PC-9 (cell line): ENCODE data around the gene DUSP2. TPM values are rescaled to one million over a fixed set of nuclear protein-coding genes. Genes with fewer than 3 reads are reported as not detected.

Source experiments
- BruUV-seq: library from RNA; stranded (reverse); fragments of 400-500 nt; replicated peaks from 2 replicates; lab custom pipeline; 2021; lab: Mats Ljungman, UMichigan
- CTCF ChIA-PET: fragments of 300-600 bp; sonication (Branson Sonifier 250); formaldehyde crosslinking; loops from one replicate; lab custom pipeline; 2022; ENCODE audit warnings: antibody characterized with exemption; lab: Charles Lee
- POLR2A ChIA-PET: fragments of 300-600 bp; sonication (Branson Sonifier 250); formaldehyde crosslinking; loops from one replicate; lab custom pipeline; 2022; ENCODE audit warnings: antibody characterized with exemption; ENCODE audit not compliant: unreplicated experiment; lab: Charles Lee
- DNase-seq, 2 experiments: peaks; one replicate each; pipeline versions ENCODE4 v3.0.0 to v3.0.0-alpha.2; 2015 to 2022; ENCODE audit warnings: mixed read lengths in 1 of 2
- H2AFZ ChIP-seq: fragments of 200-600 bp; sonication (generic); 2 replicates; pipeline ENCODE4 v1.8.1; 2017; ENCODE audit warnings: antibody characterized with exemption
- H3F3A ChIP-seq: fragments of 200-600 bp; sonication (generic); 2 replicates; pipeline ENCODE4 v1.8.1; 2017; ENCODE audit warnings: antibody characterized with exemption, mild to moderate bottlenecking, low read depth; ENCODE audit not compliant: insufficient read depth
- H3K27ac ChIP-seq: fragments of 200-600 bp; sonication (generic); 2 replicates; pipeline ENCODE4 v1.6.1; 2016; ENCODE audit warnings: mixed run types
- H3K27me3 ChIP-seq: fragments of 200-600 bp; sonication (generic); 2 replicates; pipeline ENCODE4 v1.6.1; 2016; ENCODE audit warnings: low read depth, mixed run types; ENCODE audit not compliant: insufficient read depth
- H3K36me3 ChIP-seq: fragments of 200-600 bp; sonication (generic); 2 replicates; pipeline ENCODE4 v1.6.1; 2016; ENCODE audit warnings: low read depth, mixed run types
- H3K4me1 ChIP-seq: fragments of 200-600 bp; sonication (generic); replicated peaks from 2 replicates; pipeline ENCODE4 v1.6.1; 2016; ENCODE audit warnings: mixed run types; ENCODE audit not compliant: insufficient read depth
- H3K4me2 ChIP-seq: fragments of 200-600 bp; sonication (generic); 2 replicates; pipeline ENCODE4 v1.6.1; 2017; ENCODE audit warnings: mixed run types
- H3K4me3 ChIP-seq: fragments of 200-600 bp; sonication (generic); 2 replicates; pipeline ENCODE4 v1.6.1; 2016; ENCODE audit warnings: mixed run types
- H3K79me2 ChIP-seq: fragments of 200-600 bp; sonication (generic); 2 replicates; pipeline ENCODE4 v1.6.1; 2017; ENCODE audit warnings: low read depth, mixed run types
- H3K9me2 ChIP-seq: fragments of 200-600 bp; sonication (generic); 2 replicates; pipeline ENCODE4 v1.8.1; 2017; ENCODE audit warnings: mild to moderate bottlenecking; ENCODE audit not compliant: insufficient read depth
- H3K9me3 ChIP-seq: fragments of 200-600 bp; sonication (generic); 2 replicates; pipeline ENCODE4 v1.8.1; 2016; ENCODE audit warnings: low read depth; ENCODE audit not compliant: insufficient read depth
- H4K20me1 ChIP-seq: fragments of 200-600 bp; sonication (generic); 2 replicates; pipeline ENCODE4 v1.8.1; 2017; ENCODE audit not compliant: insufficient read depth
- CTCF ChIP-seq: fragments of 200-600 bp; sonication (generic); conservative IDR thresholded peaks from 2 replicates; pipeline ENCODE4 v1.6.1; 2017; ENCODE audit warnings: mixed run types, antibody characterized with exemption, mild to moderate bottlenecking, moderate library complexity
- EZH2 ChIP-seq: fragments of 200-600 bp; sonication (generic); IDR thresholded peaks from 2 replicates; pipeline ENCODE4 v1.8.0; 2017; ENCODE audit warnings: antibody characterized with exemption, low read depth
- intact Hi-C: fragments of 100-400 bp; cut with micrococcal nuclease; formaldehyde crosslinking; loops from one replicate; pipeline ENCODE4 v1.10.0; 2022; ENCODE audit not compliant: unreplicated experiment
- total RNA-seq: library from RNA; stranded (reverse); gene quantifications from 2 replicates; pipeline ENCODE4 v1.2.3, GENCODE V29; 2021

Gene DUSP2
- total RNA-seq, 1 experiment from 2014 or later: 4.0 TPM

GRCh38 chr2:96152304-96153161 lies 7.3 kb upstream of the DUSP2 start:
- CTCF ChIA-PET: no interaction called here
- DNase-seq: no peak

GRCh38 chr2:96151595-96152303 lies 6.5 kb upstream of the DUSP2 start:
- 0 out of 2 replicates have a peak, but pooled peaks cover 3% of the 10 kb centered on the region for H3K4me1 ChIP-seq
- no peak for DNase-seq
- H3K79me2 ChIP-seq: no peaks in the 10 kb centered on the region
- no peak overlapping the region for H3K4me3 ChIP-seq
- H3K9me3 ChIP-seq: no peaks in the 10 kb centered on the region
- no peaks in the 10 kb centered on the region for H4K20me1 ChIP-seq
- ChIA-PET POLR2A (no interaction called here), CTCF (no interaction called here)
- intact Hi-C loops: no loop called here
- no peak overlapping the region for H3K4me2 ChIP-seq
- H2AFZ ChIP-seq: no peak overlapping the region
- no peak for TF ChIP-seq CTCF
- no peak for TF ChIP-seq EZH2
- no TSS peak for BruUV-seq
- peaks cover 8% of the 10 kb centered on the region; the same call in 1 of the 2 replicates for H3K27me3 ChIP-seq
- H3F3A ChIP-seq: peaks cover 7% of the 10 kb centered on the region; the same call in 1 of the 2 replicates
- no peaks in the 10 kb centered on the region for H3K36me3 ChIP-seq
- no peak overlapping the region for H3K27ac ChIP-seq
- no peaks in the 10 kb centered on the region for H3K9me2 ChIP-seq

More at GRCh38 chr2:96152304-96153161, 7.3 kb upstream of the DUSP2 start:
- Histone ChIP-seq H3K36me3 (no peaks in the 10 kb centered on the region), H3F3A (peaks cover 7% of the 10 kb centered on the region; the same call in 1 of the 2 replicates), H3K27me3 (peaks cover 8% of the 10 kb centered on the region; the same call in 1 of the 2 replicates), H3K4me1 (0 out of 2 replicates have a peak, but pooled peaks cover 3% of the 10 kb centered on the region), H3K4me2 (no peak overlapping the region), H3K4me3 (no peak overlapping the region), H2AFZ (no peak overlapping the region), H3K79me2 (no peaks in the 10 kb centered on the region), H3K9me2 (no peaks in the 10 kb centered on the region), H4K20me1 (no peaks in the 10 kb centered on the region), H3K27ac (no peak overlapping the region), H3K9me3 (no peaks in the 10 kb centered on the region)
- POLR2A ChIA-PET: no interaction called here
- intact Hi-C loops: no loop called here
- no TSS peak for BruUV-seq
- TF ChIP-seq EZH2: no peak
- TF ChIP-seq CTCF: no peak

- POLR2A ChIA-PET: no interaction called here
- H3K79me2 ChIP-seq: no peaks in the 10 kb centered on the region
- H3K4me1 ChIP-seq: 0 out of 2 replicates have a peak, but pooled peaks cover 3% of the 10 kb centered on the region
- H3K9me2 ChIP-seq: no peaks in the 10 kb centered on the region
- CTCF ChIA-PET: no interaction called here
- H3K27me3 ChIP-seq: peaks cover 8% of the 10 kb centered on the region; the same call in 1 of the 2 replicates
- H3K4me3 ChIP-seq: no peak overlapping the region
- no peak overlapping the region for H3K4me2 ChIP-seq
- H4K20me1 ChIP-seq: no peaks in the 10 kb centered on the region
- H3K9me3 ChIP-seq: no peaks in the 10 kb centered on the region
- TF ChIP-seq EZH2 (no peak), CTCF (no peak)
- no peak overlapping the region for H2AFZ ChIP-seq
- BruUV-seq: no TSS peak
- H3K27ac ChIP-seq: no peak overlapping the region
- H3F3A ChIP-seq: peaks cover 7% of the 10 kb centered on the region; the same call in 1 of the 2 replicates
- DNase-seq: no peak
- intact Hi-C loops: no loop called here
- no peaks in the 10 kb centered on the region for H3K36me3 ChIP-seq
These were observed 5.8 kb upstream of the DUSP2 start for GRCh38 chr2:96150791-96151594.
